ENCODE measurements around the gene GFI1B.

Gene GFI1B

DNA sequence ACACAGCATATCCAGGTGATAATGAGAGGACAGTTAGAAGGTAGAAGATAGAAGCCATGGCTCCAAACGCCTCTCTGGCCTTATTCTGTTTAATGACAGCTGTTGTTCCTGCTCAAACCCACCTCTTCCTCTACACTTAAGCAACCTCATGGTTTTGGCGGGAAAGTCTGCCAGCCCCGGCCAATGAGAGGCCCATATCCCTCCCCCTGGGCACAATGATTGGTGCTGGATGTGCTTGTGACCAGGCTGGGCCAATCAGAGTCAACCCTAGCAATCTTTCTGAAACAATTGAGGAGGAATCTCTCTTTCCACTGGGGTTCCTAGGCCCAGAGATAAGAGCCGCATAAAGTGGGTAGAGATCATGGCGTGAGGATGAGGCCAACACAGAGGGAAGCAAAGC, 4.8 kb upstream of the GFI1B start:
- in situ Hi-C loops (cut with MboI; ENCODE audit: low sequenced_read_pairs, unreplicated experiment): no loop called here
- TF ChIP-seq, protein P1, sequence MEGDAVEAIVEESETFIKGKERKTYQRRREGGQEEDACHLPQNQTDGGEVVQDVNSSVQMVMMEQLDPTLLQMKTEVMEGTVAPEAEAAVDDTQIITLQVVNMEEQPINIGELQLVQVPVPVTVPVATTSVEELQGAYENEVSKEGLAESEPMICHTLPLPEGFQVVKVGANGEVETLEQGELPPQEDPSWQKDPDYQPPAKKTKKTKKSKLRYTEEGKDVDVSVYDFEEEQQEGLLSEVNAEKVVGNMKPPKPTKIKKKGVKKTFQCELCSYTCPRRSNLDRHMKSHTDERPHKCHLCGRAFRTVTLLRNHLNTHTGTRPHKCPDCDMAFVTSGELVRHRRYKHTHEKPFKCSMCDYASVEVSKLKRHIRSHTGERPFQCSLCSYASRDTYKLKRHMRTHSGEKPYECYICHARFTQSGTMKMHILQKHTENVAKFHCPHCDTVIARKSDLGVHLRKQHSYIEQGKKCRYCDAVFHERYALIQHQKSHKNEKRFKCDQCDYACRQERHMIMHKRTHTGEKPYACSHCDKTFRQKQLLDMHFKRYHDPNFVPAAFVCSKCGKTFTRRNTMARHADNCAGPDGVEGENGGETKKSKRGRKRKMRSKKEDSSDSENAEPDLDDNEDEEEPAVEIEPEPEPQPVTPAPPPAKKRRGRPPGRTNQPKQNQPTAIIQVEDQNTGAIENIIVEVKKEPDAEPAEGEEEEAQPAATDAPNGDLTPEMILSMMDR (IDR thresholded peaks at IDR 0.05; ENCODE audit: borderline replicate concordance, control extremely low read depth, extremely low read depth, insufficient read depth, missing control alignments): no peak
- no peak for DNase-seq (ENCODE audit: low spot score)

DNA sequence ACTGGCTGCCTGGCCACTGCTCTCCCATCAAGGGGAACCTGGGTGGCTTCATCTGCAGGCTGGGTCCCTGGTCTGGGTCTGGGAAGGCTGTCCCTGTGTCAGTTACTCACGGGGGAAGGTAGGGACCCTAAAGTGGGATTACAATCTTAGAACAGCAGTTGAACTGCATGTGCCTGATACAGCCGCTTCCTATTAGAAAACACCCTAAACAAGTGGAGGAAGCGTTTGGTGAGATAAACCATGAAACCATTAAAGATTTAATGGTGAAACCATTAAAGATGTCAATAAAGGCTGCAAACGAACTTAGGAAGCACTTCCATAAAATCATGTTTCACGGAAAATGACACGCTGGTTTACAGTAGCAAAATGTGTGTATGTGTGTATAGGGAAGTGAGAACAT, 2.5 kb upstream of the GFI1B start:
- no peak for DNase-seq (ENCODE audit: low spot score)
- TF ChIP-seq, protein P1 (IDR thresholded peaks at IDR 0.05; ENCODE audit: borderline replicate concordance, control extremely low read depth, extremely low read depth, insufficient read depth, missing control alignments): no peak
- in situ Hi-C loops (cut with MboI; ENCODE audit: low sequenced_read_pairs, unreplicated experiment): no loop called here

DNA sequence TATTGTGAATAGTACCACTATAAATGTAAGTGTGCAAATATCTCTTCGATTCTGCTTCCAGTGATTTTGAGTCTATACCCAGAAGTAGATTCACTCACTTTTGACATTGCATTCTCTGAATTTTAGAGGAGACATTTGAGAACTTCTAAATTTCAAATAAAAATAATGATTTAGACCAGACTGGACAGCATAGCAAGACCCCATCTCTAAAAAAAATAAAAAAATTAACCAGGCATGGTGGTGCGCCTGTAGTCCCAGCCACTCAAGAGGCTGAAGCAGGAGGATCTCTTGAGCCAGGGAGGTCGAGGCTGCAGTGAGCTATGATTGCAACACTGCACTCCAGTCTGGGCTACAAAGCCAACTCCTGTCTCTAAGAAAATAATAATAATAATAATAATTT, 1.9 kb upstream of the GFI1B start:
- TF ChIP-seq, protein P1 (IDR thresholded peaks at IDR 0.05; ENCODE audit: borderline replicate concordance, control extremely low read depth, extremely low read depth, insufficient read depth, missing control alignments): no peak
- no peak for DNase-seq (ENCODE audit: low spot score)
- in situ Hi-C loops (cut with MboI; ENCODE audit: low sequenced_read_pairs, unreplicated experiment): no loop called here

DNA sequence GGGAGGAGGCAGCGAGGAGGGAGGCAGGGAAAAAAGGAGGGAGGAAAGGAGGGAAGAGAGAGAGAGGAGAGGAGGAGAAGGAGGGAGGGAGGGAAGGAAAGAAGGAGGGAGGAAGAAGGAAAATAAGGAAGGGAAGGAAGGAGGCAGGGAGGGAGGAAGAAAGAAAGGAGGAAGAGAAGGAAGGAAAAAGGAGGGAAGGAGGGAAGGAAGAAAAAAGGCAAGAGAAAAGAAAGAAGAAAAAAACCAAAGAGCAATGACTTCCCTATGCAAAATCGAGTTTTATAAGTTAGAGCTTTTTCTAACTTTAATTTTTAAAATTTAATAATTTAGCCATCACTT, 413 bp upstream of the GFI1B start:
- in situ Hi-C loops (cut with MboI; ENCODE audit: low sequenced_read_pairs, unreplicated experiment): no loop called here

DNA sequence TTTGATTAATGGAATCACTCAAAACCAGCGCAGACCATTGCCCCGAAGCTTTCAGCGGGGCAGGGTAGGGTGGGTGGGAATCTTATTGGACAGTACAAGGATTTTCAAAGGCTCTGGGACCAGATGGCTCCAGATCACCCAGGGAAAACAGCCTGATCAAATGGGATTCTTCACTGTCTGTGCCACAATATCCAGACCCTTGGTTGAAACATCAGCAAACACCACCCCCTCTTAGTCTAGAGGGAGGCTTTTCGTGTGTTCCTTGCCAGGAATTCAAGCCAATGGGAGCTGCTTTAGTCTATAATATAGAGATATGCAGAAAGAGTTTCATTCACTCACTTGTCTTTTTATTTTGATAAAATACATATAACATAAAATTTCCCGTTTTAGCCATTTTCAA, 1.7 kb downstream of the GFI1B start:
- in situ Hi-C loops (cut with MboI; ENCODE audit: low sequenced_read_pairs, unreplicated experiment): no loop called here
- TF ChIP-seq, protein P1 (IDR thresholded peaks at IDR 0.05; ENCODE audit: borderline replicate concordance, control extremely low read depth, extremely low read depth, insufficient read depth, missing control alignments): no peak
- no peak for DNase-seq (ENCODE audit: low spot score)

More for the DNA sequence above, 413 bp upstream of the GFI1B start:
- TF ChIP-seq, protein P1 (IDR thresholded peaks at IDR 0.05; ENCODE audit: borderline replicate concordance, control extremely low read depth, extremely low read depth, insufficient read depth, missing control alignments): no peak
- DNase-seq (ENCODE audit: low spot score): no peak

DNA sequence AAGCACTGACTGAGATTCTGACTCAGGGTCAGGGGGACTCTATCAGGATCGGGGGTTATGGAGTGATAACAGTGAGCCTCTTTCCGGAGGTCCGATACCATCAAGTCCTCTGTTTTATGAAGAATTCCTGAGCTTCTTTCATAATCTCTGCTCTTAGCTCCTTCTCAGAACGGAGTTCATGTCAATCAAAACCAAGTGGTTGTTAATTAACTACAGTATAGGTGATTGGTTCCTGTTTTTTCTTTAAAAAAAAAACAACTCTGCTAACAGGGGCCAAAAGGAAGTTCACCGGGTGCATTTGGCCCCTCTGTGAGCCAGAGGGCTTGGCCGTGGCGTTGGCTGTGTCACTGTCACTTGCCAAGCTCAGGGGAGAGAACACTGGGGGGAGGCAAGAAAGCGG, 4.0 kb downstream of the GFI1B start:
- TF ChIP-seq, protein P1 (IDR thresholded peaks at IDR 0.05; ENCODE audit: borderline replicate concordance, control extremely low read depth, extremely low read depth, insufficient read depth, missing control alignments): no peak
- in situ Hi-C loops (cut with MboI; ENCODE audit: low sequenced_read_pairs, unreplicated experiment): no loop called here
- peak; percentile 31 for DNase-seq (ENCODE audit: low spot score)
